ENCODE data around the gene ZDHHC4. TPM values are rescaled to one million over a fixed set of nuclear protein-coding genes. Genes with fewer than 3 reads are reported as not detected.
"Not testable (repeated sequence)": the region's sequence is repeated elsewhere in the genome, so short reads cannot be mapped to it uniquely, and the experiment has no call there.

ZDHHC4 gene
- total and polyA plus RNA-seq, 2 donors from 2014 or later = 62.4 to 84.1 TPM

DNA sequence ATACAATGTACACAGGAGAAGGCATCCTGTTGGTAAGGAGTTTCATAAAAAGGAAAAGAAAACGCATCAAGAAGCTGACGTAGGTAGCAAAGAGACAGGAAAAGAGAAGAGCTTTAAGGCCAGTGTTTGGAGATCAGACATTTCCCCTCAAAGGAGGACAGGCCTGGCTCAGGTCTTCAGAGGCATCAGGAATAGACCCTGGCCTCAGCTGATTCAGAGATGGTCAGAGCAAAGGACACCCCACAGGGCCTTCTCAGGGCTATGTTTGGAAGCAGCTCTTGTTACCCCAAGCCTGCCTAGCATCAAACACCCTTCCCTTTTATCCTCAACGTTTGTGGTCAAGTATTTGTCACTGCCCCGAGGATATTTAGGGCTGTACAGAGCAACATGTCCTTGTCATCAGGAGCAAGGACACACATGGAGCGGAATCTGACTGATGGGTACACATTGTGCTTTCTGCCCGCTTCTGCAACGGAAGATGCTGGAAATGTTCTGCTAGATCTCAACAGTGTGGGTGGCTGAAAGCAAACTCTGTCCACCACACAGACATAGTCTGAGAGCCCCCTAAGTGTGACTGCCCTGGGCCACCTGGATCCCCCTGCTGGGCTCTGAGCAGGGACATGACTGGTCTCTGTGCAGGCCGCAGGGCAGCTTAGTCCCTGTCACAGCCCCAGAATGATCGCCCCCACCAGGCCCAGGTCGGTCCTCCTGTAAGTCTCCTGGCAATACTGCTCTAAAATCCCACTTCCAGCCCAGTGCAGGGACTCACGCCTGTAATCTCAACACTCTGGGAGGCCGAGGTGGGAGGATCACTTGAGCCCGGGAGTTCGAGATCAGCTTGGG, 1.0 kb upstream of the ZDHHC4 start:
- Histone ChIP-seq H3K4me3 (ENCODE audit: low read length in 3 of 3) (peak overlapping the region; percentile 29 to 61 (median 56)), H3K4me1 (ENCODE audit: control insufficient read depth in 2 of 3, insufficient read depth in 2 of 3, low read depth in 1 of 3, low read length in 3 of 3) (no peaks in the 10 kb centered on the region), H3K9me3 (ENCODE audit: control insufficient read depth in 2 of 3, insufficient read depth in 1 of 3, low read length in 3 of 3) (no peaks in the 10 kb centered on the region), H3K27me3 (ENCODE audit: control insufficient read depth, insufficient read depth, low read length) (no peaks in the 10 kb centered on the region), H3K27ac (ENCODE audit: low read depth in 2 of 2, low read length in 2 of 2) (no peak overlapping the region), H3K9ac (ENCODE audit: low read length in 3 of 3) (no peak overlapping the region), H3K36me3 (ENCODE audit: control insufficient read depth in 2 of 3, insufficient read depth in 3 of 3, low read length in 3 of 3) (peaks cover 0 to 8% (median 2%) of the 10 kb centered on the region in 3 donors)
- FAIRE-seq (no peak), DNase-seq (peak in 1 of 5 donors; percentile 62)
- intact Hi-C loops (cut with DNase I) = no loop called here
- no peak for TF ChIP-seq CTCF (IDR thresholded peaks at IDR 0.05; ENCODE audit: borderline replicate concordance, extremely low read depth, insufficient read depth)

GRCh38 chr7:6576867-6577368, 336 bp upstream of the ZDHHC4 start:
- Histone ChIP-seq H3K27ac (ENCODE audit: low read depth in 2 of 2, low read length in 2 of 2) (peak overlapping the region; percentile 82 to 87), H3K4me3 (ENCODE audit: low read length in 3 of 3) (peak overlapping the region; percentile 56 to 81 (median 61)), H3K9ac (ENCODE audit: low read length in 3 of 3) (peak overlapping the region in 1 of 3 donors; percentile 70), H3K36me3 (ENCODE audit: control insufficient read depth in 2 of 3, insufficient read depth in 3 of 3, low read length in 3 of 3) (peaks cover 0 to 14% (median 6%) of the 10 kb centered on the region in 3 donors)
- intact Hi-C loops (cut with DNase I); FAIRE-seq; H3K27me3 ChIP-seq (ENCODE audit: control insufficient read depth, insufficient read depth, low read length); H3K4me1 ChIP-seq (ENCODE audit: control insufficient read depth in 2 of 3, insufficient read depth in 2 of 3, low read depth in 1 of 3, low read length in 3 of 3); H3K9me3 ChIP-seq (ENCODE audit: control insufficient read depth in 2 of 3, insufficient read depth in 1 of 3, low read length in 3 of 3): not testable (repeated sequence)
- peak in 3 of 5 donors; percentile 23 to 71 (median 36) for DNase-seq

GRCh38 chr7:6578114-6579084, 1.1 kb downstream of the ZDHHC4 start:
- H3K4me1 ChIP-seq (ENCODE audit: control insufficient read depth in 2 of 3, insufficient read depth in 2 of 3, low read depth in 1 of 3, low read length in 3 of 3) = no peaks in the 10 kb centered on the region

More at GRCh38 chr7:6578114-6579084, 1.1 kb downstream of the ZDHHC4 start:
- FAIRE-seq (no peak), DNase-seq (no peak)
- intact Hi-C loops (cut with DNase I) = no loop called here
- Histone ChIP-seq H3K27me3 (ENCODE audit: control insufficient read depth, insufficient read depth, low read length) (no peaks in the 10 kb centered on the region), H3K9ac (ENCODE audit: low read length in 3 of 3) (no peak overlapping the region), H3K36me3 (ENCODE audit: control insufficient read depth in 2 of 3, insufficient read depth in 3 of 3, low read length in 3 of 3) (peaks cover 0 to 26% (median 11%) of the 10 kb centered on the region in 3 donors), H3K9me3 (ENCODE audit: control insufficient read depth in 2 of 3, insufficient read depth in 1 of 3, low read length in 3 of 3) (no peaks in the 10 kb centered on the region), H3K4me3 (ENCODE audit: low read length in 3 of 3) (peak overlapping the region in 1 of 3 donors; percentile 81), H3K27ac (ENCODE audit: low read depth in 2 of 2, low read length in 2 of 2) (peak overlapping the region in 1 of 2 donors; percentile 87)
- no peak for TF ChIP-seq CTCF (IDR thresholded peaks at IDR 0.05; ENCODE audit: borderline replicate concordance, extremely low read depth, insufficient read depth)

Data from kidney (tissue), 14 donors.